PC-9 (cell line): ENCODE data around the gene CUL3. TPM values are rescaled to one million over a fixed set of nuclear protein-coding genes. Genes with fewer than 3 reads are reported as not detected.
"Not testable (repeated sequence)": the region's sequence is repeated elsewhere in the genome, so short reads cannot be mapped to it uniquely, and the experiment has no call there.

Source experiments
- BruUV-seq: library from RNA; stranded (reverse); fragments of 400-500 nt; replicated peaks from 2 replicates; lab custom pipeline; 2021; lab: Mats Ljungman, UMichigan
- CTCF ChIA-PET: fragments of 300-600 bp; sonication (Branson Sonifier 250); formaldehyde crosslinking; loops from one replicate; lab custom pipeline; 2022; ENCODE audit warnings: antibody characterized with exemption; lab: Charles Lee
- POLR2A ChIA-PET: fragments of 300-600 bp; sonication (Branson Sonifier 250); formaldehyde crosslinking; loops from one replicate; lab custom pipeline; 2022; ENCODE audit warnings: antibody characterized with exemption; ENCODE audit not compliant: unreplicated experiment; lab: Charles Lee
- DNase-seq, 2 experiments: peaks; one replicate each; pipeline versions ENCODE4 v3.0.0 to v3.0.0-alpha.2; 2015 to 2022; ENCODE audit warnings: mixed read lengths in 1 of 2
- H2AFZ ChIP-seq: fragments of 200-600 bp; sonication (generic); 2 replicates; pipeline ENCODE4 v1.8.1; 2017; ENCODE audit warnings: antibody characterized with exemption
- H3F3A ChIP-seq: fragments of 200-600 bp; sonication (generic); 2 replicates; pipeline ENCODE4 v1.8.1; 2017; ENCODE audit warnings: antibody characterized with exemption, mild to moderate bottlenecking, low read depth; ENCODE audit not compliant: insufficient read depth
- H3K27ac ChIP-seq: fragments of 200-600 bp; sonication (generic); 2 replicates; pipeline ENCODE4 v1.6.1; 2016; ENCODE audit warnings: mixed run types
- H3K27me3 ChIP-seq: fragments of 200-600 bp; sonication (generic); 2 replicates; pipeline ENCODE4 v1.6.1; 2016; ENCODE audit warnings: low read depth, mixed run types; ENCODE audit not compliant: insufficient read depth
- H3K36me3 ChIP-seq: fragments of 200-600 bp; sonication (generic); 2 replicates; pipeline ENCODE4 v1.6.1; 2016; ENCODE audit warnings: low read depth, mixed run types
- H3K4me1 ChIP-seq: fragments of 200-600 bp; sonication (generic); replicated peaks from 2 replicates; pipeline ENCODE4 v1.6.1; 2016; ENCODE audit warnings: mixed run types; ENCODE audit not compliant: insufficient read depth
- H3K4me2 ChIP-seq: fragments of 200-600 bp; sonication (generic); 2 replicates; pipeline ENCODE4 v1.6.1; 2017; ENCODE audit warnings: mixed run types
- H3K4me3 ChIP-seq: fragments of 200-600 bp; sonication (generic); 2 replicates; pipeline ENCODE4 v1.6.1; 2016; ENCODE audit warnings: mixed run types
- H3K79me2 ChIP-seq: fragments of 200-600 bp; sonication (generic); 2 replicates; pipeline ENCODE4 v1.6.1; 2017; ENCODE audit warnings: low read depth, mixed run types
- H3K9me2 ChIP-seq: fragments of 200-600 bp; sonication (generic); 2 replicates; pipeline ENCODE4 v1.8.1; 2017; ENCODE audit warnings: mild to moderate bottlenecking; ENCODE audit not compliant: insufficient read depth
- H3K9me3 ChIP-seq: fragments of 200-600 bp; sonication (generic); 2 replicates; pipeline ENCODE4 v1.8.1; 2016; ENCODE audit warnings: low read depth; ENCODE audit not compliant: insufficient read depth
- H4K20me1 ChIP-seq: fragments of 200-600 bp; sonication (generic); 2 replicates; pipeline ENCODE4 v1.8.1; 2017; ENCODE audit not compliant: insufficient read depth
- CTCF ChIP-seq: fragments of 200-600 bp; sonication (generic); conservative IDR thresholded peaks from 2 replicates; pipeline ENCODE4 v1.6.1; 2017; ENCODE audit warnings: mixed run types, antibody characterized with exemption, mild to moderate bottlenecking, moderate library complexity
- EZH2 ChIP-seq: fragments of 200-600 bp; sonication (generic); IDR thresholded peaks from 2 replicates; pipeline ENCODE4 v1.8.0; 2017; ENCODE audit warnings: antibody characterized with exemption, low read depth
- intact Hi-C: fragments of 100-400 bp; cut with micrococcal nuclease; formaldehyde crosslinking; loops from one replicate; pipeline ENCODE4 v1.10.0; 2022; ENCODE audit not compliant: unreplicated experiment
- total RNA-seq: library from RNA; stranded (reverse); gene quantifications from 2 replicates; pipeline ENCODE4 v1.2.3, GENCODE V29; 2021

CUL3 gene
- total RNA-seq, 1 experiment from 2014 or later, result 200 TPM

- peaks cover 52% of the 10 kb centered on the region for H4K20me1 ChIP-seq
- ChIA-PET POLR2A (no interaction called here), CTCF (no interaction called here)
- H3K4me3 ChIP-seq, result no peak overlapping the region
- BruUV-seq, result no TSS peak
- no peaks in the 10 kb centered on the region for H3K27me3 ChIP-seq
- no peak overlapping the region for H3K4me2 ChIP-seq
- H3K9me2 ChIP-seq, result no peaks in the 10 kb centered on the region
- H3K36me3 ChIP-seq, result peaks cover 11% of the 10 kb centered on the region; the same call in 1 of the 2 replicates
- H3K9me3 ChIP-seq, result no peaks in the 10 kb centered on the region
- 0 out of 2 replicates have a peak overlapping the region, but pooled peaks have one; percentile 5 for H3K27ac ChIP-seq
- intact Hi-C loops, result no loop called here
- TF ChIP-seq EZH2 (no peak), CTCF (no peak)
- peaks cover 99% of the 10 kb centered on the region for H3K79me2 ChIP-seq
- H3K4me1 ChIP-seq, result peaks cover 20% of the 10 kb centered on the region
- no peak for DNase-seq
- peaks cover 27% of the 10 kb centered on the region for H3F3A ChIP-seq
- H2AFZ ChIP-seq, result no peak overlapping the region
Observed at GRCh38 chr2:224524657-224525056, 60.5 kb downstream of the CUL3 start.

DNA sequence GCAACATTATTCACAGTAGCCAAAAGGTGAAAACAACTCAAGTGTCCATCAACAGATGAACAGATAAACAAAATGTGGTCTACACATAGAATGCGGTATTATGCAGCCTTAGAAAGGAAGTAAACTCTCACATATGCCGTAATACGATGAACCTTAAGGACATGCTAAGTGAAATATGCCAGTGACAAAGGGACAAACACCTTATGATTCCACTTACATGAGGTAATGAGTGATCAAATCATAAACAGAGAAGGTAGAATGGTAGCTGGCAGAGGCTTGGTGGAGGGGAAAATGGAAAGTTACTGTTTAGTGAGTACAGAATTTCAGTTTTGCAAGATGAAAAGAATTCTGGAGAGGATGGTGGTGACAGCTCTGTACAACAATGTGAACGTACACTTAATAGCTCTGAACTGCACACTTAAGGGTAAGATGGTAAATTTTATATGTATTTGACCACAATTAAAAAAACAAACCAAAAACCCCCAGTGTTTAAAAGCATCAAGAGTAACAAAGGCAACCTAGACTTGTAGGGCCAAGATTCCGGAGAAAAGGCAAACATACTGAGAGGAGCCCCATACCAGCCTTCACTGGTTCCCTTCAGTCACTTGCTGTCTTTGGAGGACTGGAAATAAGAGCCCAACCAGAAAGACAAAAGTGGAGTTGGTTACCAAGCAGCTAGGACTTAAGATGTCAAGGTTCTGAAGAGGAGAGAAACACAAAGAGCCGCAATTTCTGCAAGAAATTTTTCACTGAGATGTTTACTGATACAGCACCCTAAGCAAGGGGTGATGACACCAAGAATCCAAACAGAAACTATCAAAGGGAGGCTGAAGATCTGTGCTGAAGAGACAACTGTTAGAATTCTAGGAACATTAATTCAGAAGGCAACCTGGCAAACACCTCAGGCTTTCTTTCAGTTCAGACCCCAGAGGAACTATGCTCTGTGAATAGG is 61.3 kb downstream of the CUL3 start:
- H3K27ac ChIP-seq, result peak overlapping the region; percentile 5; the same call in 1 of the 2 replicates
- no peaks in the 10 kb centered on the region for H3K9me2 ChIP-seq
- ChIA-PET POLR2A (interaction anchor here (0.7 kb wide), 1 partner anchor 1674 kb away, joined by 6 read pairs; no protein-coding TSS in a partner anchor), CTCF (no interaction called here)
- H3F3A ChIP-seq, result peaks cover 23% of the 10 kb centered on the region
- no peak overlapping the region for H3K4me2 ChIP-seq
- TF ChIP-seq EZH2, result no peak
- no peak for TF ChIP-seq CTCF
- intact Hi-C loops, result no loop called here
- peaks cover 56% of the 10 kb centered on the region for H4K20me1 ChIP-seq
- peaks cover 100% of the 10 kb centered on the region for H3K79me2 ChIP-seq
- H3K27me3 ChIP-seq, result no peaks in the 10 kb centered on the region
- H3K4me3 ChIP-seq, result no peak overlapping the region
- peaks cover 11% of the 10 kb centered on the region; the same call in 1 of the 2 replicates for H3K36me3 ChIP-seq
- no peak overlapping the region for H2AFZ ChIP-seq
- no peaks in the 10 kb centered on the region for H3K9me3 ChIP-seq
- DNase-seq, result no peak
- BruUV-seq, result no TSS peak
- H3K4me1 ChIP-seq, result peaks cover 27% of the 10 kb centered on the region

GRCh38 chr2:224522483-224522882 is 62.7 kb downstream of the CUL3 start:
- CTCF ChIA-PET, H3K4me2 ChIP-seq, H3K9me2 ChIP-seq, DNase-seq, H3K27me3 ChIP-seq, H3K4me3 ChIP-seq, BruUV-seq, POLR2A ChIA-PET, intact Hi-C loops, H3K27ac ChIP-seq, H3K9me3 ChIP-seq, H2AFZ ChIP-seq: not testable (repeated sequence)
- Histone ChIP-seq H3K79me2 (peaks cover 100% of the 10 kb centered on the region), H4K20me1 (peaks cover 56% of the 10 kb centered on the region), H3K36me3 (peaks cover 12% of the 10 kb centered on the region), H3K4me1 (peaks cover 30% of the 10 kb centered on the region), H3F3A (peaks cover 18% of the 10 kb centered on the region)
